ENCODE measurements around the gene MEX3B.
"Not testable (repeated sequence)": the region's sequence is repeated elsewhere in the genome, so short reads cannot be mapped to it uniquely, and the experiment has no call there.

Gene MEX3B

DNA sequence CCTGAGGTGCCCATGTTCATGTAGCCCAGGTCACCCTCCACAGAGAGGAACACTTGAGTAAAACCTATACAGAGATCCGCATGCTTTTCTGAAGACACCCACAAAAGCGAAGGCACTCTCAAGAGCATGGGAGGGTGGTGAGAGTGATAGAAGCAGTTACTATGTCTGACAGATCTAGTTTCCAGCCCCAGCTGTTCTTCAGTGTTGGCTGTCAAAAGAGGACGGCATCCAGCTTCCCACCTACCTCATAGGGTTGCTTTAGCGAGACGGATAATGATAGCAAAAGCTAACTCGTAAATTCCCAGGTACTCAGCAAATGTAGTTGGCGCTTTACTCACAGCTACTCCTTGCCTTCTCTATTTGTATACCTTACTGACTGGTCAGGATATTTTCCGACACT, 3.0 kb upstream of the MEX3B start:
- DNase-seq (ENCODE audit: low spot score) = no peak

DNA sequence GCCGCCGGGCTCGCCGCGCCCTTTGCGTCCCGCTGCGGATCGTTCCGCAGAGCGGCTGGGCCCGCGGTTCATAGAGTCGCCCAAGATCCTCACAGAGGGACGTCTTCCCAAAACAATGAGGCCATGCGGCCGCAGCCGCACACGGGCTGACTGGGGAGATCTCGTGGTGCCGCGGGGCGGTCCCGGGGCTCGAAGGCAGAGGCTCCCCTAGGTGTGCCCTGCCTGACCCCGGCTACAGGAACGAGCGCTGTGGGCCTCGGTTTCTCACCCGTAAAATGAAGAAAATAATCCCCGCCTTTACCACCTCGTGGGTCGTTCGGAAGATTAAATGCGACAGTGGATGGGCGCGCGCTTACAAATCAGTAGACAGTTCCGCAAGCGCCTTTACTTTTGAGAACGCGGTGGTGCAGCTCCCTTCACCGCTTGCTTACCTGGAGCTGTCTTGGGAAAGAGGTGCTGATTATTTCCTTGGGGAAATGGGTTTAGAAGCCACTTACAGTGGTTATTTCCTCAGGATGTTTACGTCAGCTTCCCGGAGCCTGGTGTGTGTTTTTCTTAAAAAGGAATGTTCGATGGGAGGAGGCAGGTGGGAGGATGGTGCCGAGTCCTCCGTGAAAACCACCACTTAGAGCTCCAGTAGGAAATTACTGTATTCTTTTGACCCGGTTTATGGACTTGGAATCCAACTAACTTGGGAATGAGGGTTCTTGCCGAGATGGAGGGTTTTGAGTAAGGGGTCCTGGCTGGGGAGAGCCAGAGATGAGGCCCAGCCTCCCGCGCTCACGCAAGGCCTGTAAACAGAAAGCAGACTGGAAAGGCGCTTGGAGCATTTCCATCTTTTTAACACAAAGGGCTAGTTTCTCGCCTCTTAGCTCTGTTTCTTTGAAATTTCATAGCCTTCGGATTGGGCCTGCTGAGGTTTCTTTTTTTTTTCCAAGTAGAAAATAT, 1.9 kb upstream of the MEX3B start:
- no peak for DNase-seq (ENCODE audit: low spot score)

DNA sequence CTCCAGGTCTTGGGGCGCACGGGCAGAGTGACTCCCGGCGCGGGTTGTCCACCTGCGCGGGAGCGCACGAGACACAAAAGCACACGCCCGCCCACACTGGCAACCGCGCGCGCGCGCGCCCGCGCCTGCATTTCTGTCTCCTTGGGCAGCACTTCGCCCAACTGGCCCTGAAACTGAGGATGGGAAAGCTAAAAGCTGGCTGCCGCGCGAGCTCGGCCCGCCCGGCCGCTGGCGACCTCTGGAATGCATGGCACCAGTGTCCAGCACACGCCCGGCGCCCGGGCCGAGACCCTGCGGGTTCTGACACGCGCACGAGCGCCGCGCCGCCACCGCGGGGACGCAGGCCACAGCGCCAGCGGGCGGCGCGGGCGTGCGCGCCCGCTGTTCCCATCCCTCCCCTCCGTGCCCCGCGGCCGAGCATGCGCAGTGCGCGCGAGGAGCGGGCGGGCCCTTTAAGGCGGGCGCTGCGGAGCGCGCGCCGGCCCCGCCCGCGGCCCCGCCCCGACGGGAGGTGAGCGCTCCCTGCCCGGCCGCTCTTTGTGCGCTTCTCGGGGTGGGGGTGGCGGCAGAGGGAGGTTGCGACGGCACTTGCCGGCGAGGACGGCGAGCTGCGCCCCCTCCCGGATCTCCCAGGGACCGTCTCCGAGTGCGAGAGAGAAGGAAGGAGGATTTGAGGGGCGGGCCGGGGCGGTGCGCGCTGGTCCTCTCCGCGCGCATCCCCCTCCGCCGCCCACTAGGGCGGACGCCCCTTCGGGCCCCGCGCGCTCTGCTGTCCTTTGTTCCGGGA, 1.0 kb upstream of the MEX3B start:
- peak; percentile 99 for DNase-seq (ENCODE audit: low spot score)

DNA sequence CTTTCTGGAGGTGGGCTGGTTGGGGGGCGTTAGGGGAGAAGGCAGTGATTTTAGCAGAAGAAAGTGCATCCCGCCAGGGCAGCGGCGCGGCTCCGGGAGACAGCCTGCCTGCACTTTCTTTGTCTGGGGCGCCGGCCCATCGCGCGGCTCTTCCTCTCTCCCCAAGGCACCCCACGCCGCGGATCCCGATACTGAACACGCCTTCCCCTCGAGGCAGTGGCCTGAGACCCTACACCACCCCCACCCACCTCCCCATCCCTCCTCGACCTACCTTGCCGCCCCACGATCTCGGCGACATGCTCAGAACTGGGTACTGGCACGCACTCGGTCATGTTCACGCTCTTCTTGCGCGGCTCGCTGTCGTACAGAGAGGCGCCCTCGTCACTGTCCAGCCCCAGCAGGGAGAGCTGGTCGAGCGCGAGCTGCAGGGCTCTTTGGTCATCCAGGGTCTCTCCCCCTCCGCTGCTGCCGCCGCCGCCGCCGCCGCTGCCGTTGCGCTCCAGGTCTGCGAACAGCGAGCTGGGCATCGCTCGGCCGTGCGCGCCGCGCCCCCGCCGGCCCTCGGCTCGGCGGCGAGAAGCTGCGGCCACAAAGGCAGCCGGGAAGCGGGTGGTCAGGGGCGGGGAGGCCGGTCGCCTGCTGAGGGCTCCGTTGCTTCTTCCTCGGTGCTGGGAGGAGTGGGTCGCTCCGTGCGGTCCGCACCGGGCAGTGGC, 483 bp downstream of the MEX3B start:
- peak; percentile 68 for DNase-seq (ENCODE audit: low spot score)

DNA sequence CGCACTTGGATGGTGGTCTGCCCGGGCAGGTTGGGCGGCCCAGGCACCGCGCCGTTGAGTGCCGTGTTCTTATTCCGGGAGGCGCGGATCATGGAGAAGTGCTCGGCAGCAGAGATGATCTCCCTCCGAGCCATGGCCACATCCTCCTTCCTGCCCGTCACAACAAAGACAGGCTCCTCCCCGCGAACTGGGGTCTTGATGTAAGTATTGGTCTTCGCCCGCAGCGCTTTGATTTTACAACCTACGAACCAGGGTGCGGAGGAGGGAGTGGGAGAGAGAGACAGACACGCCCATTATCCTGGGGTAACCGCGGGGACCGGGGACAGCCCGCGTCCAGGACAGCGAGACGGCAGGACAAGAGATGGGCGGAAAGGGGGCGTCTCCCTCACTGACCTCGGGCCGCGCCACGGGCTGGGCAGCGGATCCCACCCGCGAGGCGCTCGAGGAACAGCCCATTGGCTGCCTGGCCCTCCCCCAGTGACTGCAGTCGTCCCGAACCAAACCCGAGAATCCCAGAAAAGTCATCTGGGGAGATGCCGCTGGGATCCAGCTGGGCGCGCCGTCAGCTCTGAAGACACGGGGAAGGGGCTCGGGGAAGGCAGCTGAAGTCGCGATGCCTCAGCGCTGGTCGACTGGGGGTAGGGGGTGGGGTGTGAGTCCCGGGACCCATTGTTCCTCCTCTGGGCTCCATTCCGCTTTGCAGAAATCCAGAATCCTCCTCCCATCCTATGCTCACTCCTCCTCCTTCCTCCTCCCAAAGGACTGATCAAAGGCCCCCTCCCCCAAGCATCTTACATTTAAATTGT, 1.2 kb downstream of the MEX3B start:
- DNase-seq (ENCODE audit: low spot score) = peak; percentile 46

DNA sequence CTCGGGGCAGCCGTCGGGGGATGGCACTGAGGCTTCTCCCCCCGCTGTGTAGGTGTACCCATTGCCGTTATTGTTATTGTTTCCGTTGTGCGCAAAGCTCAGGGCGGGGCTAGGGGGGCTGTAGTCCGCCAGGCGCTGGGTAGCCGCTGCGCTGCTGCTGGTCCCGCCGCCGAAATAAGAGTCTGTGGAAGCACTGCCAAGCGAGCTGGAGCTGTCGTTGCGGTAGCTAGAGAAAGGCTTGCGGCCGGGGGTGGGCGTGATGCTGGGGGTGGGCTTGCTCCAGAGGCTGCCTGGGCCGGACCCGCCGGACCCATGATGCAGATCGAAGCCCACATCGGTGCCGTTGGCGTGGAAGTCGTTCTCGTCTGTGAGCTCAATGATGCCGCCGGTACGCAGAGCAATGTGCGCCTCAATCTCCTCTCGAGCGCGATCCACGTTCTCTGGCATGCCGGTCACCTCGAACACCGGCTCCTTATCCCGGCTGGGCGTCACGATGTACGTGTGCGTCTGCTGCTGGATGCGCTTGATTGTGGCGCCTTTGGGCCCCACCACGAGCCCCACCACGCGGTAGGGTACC, 1.9 kb downstream of the MEX3B start:
- DNase-seq (ENCODE audit: low spot score) = no peak

DNA sequence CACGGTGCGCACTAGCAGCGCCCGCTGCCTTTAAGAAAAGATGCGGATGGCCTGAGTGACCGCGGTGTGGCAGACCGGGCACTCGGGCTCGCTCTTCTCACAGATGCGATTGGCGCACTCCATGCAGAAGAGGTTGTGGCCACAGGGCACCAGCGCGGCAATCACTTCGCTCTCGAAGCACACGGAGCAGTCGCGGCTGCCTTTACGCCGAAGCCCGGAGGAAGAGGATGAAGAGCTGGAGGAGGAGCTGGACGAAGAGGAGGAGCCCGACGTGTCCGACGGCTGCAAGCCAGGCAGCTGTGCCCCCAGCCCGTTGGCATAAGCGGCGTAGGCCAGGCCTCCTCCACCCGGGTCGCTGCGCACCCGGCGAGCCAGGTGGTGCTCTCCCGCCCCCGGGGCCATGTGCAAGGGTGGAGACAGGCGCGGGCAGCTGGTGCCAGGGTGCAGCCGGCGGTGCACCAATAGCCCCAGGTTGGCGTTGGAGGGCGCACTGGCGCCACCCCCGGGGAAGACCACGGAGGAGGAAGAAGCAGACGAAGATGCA, 2.6 kb downstream of the MEX3B start:
- DNase-seq (ENCODE audit: low spot score) = no peak

DNA sequence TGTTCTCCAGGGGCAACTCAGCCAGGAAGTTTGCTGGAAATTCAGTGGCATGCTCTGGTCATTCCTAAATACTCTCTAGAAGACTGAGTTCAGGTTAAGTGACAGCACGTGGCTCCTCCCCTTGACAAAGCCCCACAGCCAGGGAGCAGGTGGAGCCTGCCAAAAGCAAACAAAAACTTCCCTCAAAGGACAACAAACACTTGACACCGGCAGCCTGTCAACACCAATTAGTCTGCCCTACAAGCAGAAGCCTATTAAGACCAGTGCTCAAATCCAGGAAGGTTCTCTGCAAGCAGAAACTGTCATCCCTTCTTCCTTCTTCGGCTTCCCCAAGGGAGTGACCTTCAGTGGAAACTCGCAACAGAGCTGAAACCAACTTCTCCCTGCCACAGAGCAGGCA, 5.0 kb downstream of the MEX3B start:
- peak; percentile 74 for DNase-seq (ENCODE audit: low spot score)

DNA sequence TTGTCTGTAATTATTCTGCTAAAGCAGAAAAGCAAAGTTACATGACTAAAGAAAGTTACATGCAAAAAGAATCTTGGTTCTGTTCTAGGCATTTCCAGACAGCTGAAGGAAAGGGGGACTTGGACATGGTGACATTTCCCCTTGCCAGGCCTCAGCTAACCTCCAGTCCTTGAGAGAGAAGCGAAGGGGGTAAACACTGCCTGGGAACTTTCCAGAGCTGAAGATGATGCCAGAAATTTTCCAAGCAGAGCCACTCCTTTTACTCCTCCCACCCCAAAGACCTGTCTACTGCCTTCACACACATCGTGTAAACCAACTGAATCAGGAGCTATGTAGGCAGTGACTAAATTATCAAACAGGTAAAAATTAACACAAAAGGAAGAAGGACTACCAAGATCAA, 5.4 kb downstream of the MEX3B start:
- no peak for DNase-seq (ENCODE audit: low spot score)

DNA sequence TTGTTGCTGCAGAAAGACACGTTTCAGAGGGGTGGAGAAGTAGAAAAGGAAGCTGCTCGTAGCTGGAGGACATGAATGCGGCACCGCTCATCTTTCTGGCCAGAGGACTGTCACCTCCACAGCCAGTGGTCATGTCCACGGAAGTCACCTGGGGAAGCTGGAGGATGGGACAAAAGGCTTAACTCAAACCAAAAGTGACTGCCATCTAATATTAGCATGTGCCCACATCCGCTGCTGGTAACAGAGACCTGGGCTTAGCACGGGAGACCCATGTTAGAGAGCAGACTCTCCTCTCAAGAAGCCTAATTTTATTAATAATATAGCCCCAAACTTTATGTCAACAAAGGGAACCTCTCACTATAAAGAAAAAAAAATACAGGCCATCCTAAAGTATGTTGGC, 5.9 kb downstream of the MEX3B start:
- no peak for DNase-seq (ENCODE audit: low spot score)

DNA sequence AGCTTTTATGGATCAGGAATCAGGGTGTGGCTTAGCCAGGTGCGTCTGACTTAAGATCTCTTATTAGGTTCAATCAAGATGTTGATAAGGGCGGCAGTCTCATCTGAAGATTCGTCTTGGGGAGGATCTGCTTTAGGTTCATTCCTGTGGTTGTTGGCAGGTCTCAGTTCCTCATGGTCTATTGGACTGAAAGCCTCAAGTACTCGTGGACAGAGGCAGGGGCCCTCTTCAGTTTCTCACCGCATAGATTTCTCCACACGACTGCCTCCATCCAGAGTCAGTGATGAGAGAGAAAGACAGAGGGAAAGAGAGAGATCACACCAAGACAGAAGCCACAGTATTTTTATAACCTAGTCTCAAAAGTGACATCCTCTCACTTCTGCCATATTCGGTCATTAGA, 9.4 kb downstream of the MEX3B start:
- DNase-seq (ENCODE audit: low spot score) = no peak

DNA sequence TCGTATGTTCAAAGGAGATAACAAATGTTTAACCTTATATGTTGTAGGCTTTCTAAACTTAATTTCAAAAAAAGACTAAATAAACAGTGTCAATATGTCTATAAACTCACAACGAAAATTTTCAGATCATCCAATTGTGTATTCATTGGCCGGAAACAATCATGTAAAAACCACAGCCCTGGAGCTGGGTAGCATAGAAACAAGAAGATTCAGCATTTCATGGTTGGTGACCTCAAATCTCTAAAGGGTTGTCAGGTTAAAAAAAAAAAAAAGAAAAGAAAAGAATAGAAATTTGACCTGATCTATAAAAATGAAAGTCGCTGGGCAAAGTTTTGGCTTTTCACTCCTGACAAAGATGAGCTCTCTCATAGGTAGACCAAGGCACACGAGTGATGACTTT, 13.9 kb downstream of the MEX3B start:
- DNase-seq (ENCODE audit: low spot score) = no peak

DNA sequence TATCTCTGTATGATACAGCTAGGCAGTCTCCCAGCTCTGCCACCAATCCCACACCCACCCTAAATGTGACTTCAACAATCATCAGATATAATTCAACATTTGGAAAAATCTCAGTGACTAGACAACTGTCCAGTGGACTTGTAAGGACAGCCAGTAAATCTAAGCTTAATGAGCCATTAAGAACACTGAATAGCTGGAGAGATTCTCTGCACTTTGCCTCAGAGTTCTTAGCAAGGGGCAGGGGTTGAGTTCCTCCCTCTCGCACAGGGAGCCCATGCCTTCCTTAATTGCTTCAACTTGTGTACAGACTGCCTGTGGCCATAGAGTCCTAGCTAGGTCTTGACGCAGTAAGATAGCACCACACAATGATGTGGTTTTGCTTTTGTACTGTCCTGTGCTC, 15.6 kb downstream of the MEX3B start:
- DNase-seq (ENCODE audit: low spot score) = no peak

DNA sequence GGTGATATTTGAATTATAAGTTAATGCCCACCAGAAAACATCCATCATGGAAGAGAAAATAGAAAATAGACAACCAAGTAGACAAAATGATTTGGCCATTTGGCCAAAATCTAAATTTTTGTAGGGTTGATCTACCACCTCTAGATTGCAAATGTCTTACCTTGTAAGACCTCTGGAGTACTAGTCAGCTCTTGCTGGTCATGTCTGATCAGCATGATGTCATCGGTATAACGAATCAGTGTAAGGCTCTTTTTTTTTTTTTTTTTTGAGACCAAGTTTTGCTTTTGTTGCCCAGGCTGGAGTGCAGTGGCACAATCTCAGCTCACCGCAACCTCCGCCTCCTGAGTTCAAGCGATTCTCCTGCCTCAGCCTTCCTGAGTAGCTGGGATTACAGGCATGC, 17.7 kb downstream of the MEX3B start:
- not testable (repeated sequence) for DNase-seq (ENCODE audit: low spot score)

DNA sequence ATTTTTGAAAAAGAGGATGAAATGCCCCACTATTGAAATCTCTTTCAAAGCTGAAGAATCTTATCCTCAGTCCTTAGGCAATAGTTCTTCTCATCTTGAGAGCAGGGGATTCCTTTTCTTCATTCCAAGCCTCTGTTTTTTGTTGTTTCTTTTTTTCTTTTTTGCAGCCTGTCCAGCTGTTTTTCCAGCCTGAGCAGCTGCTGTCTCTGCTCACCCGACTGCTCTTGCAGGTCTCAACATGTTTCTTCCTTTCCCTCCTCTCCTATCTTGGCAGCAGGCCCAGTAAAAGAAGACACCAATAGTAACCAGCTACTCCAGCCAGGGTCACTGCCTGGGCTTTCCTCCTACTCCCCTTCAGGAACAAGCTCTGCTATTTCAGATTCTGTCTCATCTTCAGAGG, 23.8 kb downstream of the MEX3B start:
- no peak for DNase-seq (ENCODE audit: low spot score)

DNA sequence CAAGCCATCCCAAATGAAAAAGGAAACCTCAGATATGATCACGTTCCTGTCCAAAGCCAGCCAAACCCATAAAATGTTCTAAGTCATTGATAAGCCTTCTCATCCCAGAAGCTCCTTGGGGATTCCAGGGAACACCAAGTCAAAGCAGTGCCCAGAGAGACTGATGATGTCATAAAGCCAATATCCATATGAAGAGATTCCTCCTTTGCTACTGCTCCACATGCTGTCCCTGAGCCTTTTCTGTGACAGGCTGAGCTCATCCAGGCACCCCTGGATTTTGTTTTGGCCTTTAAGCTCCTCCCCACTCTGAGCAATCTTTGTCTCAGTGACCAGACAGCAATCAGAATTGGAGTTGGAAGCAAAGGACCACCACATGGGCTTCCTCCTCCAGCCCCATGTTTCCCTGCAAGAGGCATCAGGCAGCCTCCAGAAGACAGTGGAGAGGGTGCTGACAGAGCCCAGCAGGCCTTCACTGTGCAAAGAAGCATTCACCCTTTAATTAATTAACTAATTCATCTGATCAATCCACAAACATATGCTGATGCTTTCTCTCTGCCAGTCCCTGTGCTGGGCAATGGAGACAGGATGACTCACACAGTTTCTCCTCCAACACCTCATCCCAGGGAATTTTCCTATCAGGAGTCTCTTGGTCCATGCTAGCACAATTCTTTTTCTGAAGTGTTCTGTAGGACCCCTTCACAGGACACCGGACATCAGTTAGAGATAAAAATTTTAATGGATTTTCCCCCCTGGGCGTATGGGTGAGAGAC, 25.0 kb downstream of the MEX3B start:
- no peak for DNase-seq (ENCODE audit: low spot score)

DNA sequence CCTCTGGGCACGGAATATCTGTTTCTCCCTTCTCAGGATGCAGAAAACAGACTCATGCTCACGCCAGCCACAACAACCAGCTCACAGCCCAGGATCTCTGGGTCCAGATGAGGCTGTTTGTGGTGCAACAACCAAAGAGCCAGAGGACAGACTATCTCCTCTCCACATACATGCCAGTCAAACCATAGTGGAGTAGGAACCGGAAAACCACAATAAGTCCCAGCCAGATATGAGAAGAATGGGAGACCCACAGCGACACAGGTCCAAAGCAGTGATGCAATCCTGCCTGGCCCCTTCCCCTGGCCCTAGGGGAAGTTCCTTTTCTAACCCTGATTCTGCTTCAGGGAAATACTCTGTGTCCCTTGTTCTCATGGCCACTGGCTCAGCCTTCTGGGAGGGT, 27.6 kb downstream of the MEX3B start:
- no peak for DNase-seq (ENCODE audit: low spot score)

DNA sequence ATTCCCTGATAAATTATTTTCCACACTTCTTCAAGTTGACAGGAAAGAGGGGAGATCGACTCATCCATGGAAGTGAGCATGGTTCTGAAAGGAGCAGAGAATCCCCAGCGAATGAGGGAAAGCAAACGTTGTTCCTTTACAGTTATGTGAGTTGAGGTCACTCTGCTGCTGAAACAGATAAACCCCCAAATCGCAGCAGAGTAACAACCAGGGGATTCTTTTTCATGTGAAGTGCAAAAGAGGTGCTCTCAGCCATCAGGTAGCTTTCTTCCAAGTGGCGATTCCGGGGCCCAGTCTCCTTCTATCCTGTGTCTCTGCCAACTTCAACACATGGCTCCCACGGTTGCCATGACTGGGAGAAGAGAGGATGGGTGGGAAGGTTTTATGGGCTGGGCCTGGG, 28.2 kb downstream of the MEX3B start:
- DNase-seq (ENCODE audit: low spot score) = no peak

DNA sequence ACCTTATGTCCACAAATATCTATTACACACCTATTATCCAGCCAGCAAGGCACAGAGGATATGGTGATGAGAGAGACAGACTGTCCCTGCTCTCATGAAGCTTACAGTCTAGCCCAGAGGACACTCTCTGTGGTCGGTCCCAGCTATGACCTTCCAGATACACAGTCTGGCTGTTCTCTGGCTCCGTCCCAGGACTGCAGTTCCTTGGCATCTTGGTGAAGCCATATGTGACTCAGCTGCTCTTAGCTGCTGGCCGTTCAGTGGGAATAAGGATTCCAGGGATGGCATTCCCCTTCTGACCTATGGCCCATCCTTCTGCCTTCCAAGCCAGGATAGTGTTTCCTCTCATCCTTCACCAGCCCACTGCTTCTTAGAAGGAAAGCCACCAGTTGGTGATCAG, 30.8 kb downstream of the MEX3B start:
- DNase-seq (ENCODE audit: low spot score) = no peak

DNA sequence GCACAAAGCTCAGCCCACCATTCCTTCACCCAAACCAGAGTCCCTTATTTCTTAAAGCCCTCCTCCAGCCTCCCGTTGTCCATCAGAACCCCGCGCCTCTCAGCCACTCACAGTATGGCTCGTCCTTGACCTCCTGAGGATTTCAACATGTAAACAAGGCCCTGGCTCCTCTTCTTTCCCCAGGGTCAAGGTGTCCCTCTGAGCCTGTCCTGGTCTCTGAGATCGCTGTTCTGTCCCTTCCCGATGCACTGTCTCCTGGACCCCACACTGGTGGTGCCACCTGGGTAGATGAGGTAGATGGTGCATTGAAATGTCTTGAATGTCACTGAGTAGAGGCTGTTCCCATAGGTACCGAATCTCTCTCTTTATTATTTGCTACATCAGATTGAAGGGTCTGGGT, 32.9 kb downstream of the MEX3B start:
- no peak for DNase-seq (ENCODE audit: low spot score)

All from HuH-7.5 (cell line).